8988T (cell line): Measurements from ENCODE around the gene PLLP.
"Not testable (repeated sequence)": the region's sequence is repeated elsewhere in the genome, so short reads cannot be mapped to it uniquely, and the experiment has no call there.

Experiments used
- DNase-seq: peaks from one replicate; pipeline ENCODE4 v3.0.0; 2011

Gene PLLP

GRCh38 chr16:57301126-57301817 is 16.8 kb upstream of the PLLP start:
- DNase-seq: no peak

- peak; percentile 81 for DNase-seq
These were observed 16.1 kb upstream of the PLLP start for GRCh38 chr16:57300387-57301125.

- peak; percentile 71 for DNase-seq
These were observed 15.4 kb upstream of the PLLP start for GRCh38 chr16:57299719-57300386.

GRCh38 chr16:57299009-57299718 is 14.7 kb upstream of the PLLP start:
- peak; percentile 60 for DNase-seq

GRCh38 chr16:57297856-57298255 is 13.4 kb upstream of the PLLP start:
- no peak for DNase-seq

GRCh38 chr16:57289391-57290257 is 5.2 kb upstream of the PLLP start:
- no peak for DNase-seq

GRCh38 chr16:57285379-57285778 is 907 bp upstream of the PLLP start:
- no peak for DNase-seq

GRCh38 chr16:57284952-57285363 is 486 bp upstream of the PLLP start:
- no peak for DNase-seq

- DNase-seq: no peak
These were observed 588 bp downstream of the PLLP start for GRCh38 chr16:57283959-57284208.

- no peak for DNase-seq
These were observed 1.1 kb downstream of the PLLP start for GRCh38 chr16:57283214-57283958.

- DNase-seq: no peak
These were observed 1.8 kb downstream of the PLLP start for GRCh38 chr16:57282510-57283213.

- DNase-seq: no peak
These were observed 2.7 kb downstream of the PLLP start for GRCh38 chr16:57281791-57282190.

GRCh38 chr16:57279780-57280638 is 4.5 kb downstream of the PLLP start:
- no peak for DNase-seq

GRCh38 chr16:57278494-57278893 is 6.0 kb downstream of the PLLP start:
- no peak for DNase-seq

GRCh38 chr16:57277586-57277985 is 6.9 kb downstream of the PLLP start:
- peak; percentile 92 for DNase-seq

GRCh38 chr16:57276596-57276995 is 7.9 kb downstream of the PLLP start:
- DNase-seq: no peak

- not testable (repeated sequence) for DNase-seq
These were observed 8.5 kb downstream of the PLLP start for GRCh38 chr16:57275946-57276345.

GRCh38 chr16:57273826-57274225 is 10.6 kb downstream of the PLLP start:
- no peak for DNase-seq

- DNase-seq: no peak
These were observed 11.1 kb downstream of the PLLP start for GRCh38 chr16:57273359-57273758.

- no peak for DNase-seq
These were observed 12.5 kb downstream of the PLLP start for GRCh38 chr16:57271867-57272495.
